GM12891 (cell line): ENCODE data around the gene PPME1.

ENCODE experiments used
- PAX5 ChIP-seq: IDR thresholded peaks from 2 replicates; pipeline ENCODE4 v1.6.1; 2011; ENCODE audit warnings: low read length, moderate library complexity, mild to moderate bottlenecking; ENCODE audit not compliant: insufficient read depth, severe bottlenecking
- POLR2A ChIP-seq: IDR thresholded peaks from 2 replicates; pipeline ENCODE4 v1.6.1; 2011; ENCODE audit warnings: low read depth, low read length, control low read depth
- POLR2AphosphoS5 ChIP-seq: IDR thresholded peaks from 2 replicates; pipeline ENCODE4 v1.6.1; 2011; ENCODE audit warnings: low read depth, low read length, control low read depth
- SPI1 ChIP-seq: IDR thresholded peaks from 2 replicates; pipeline ENCODE4 v1.6.1; 2011; ENCODE audit warnings: low read depth, low read length, control low read depth
- TAF1 ChIP-seq: IDR thresholded peaks from 2 replicates; pipeline ENCODE4 v1.6.1; 2011; ENCODE audit warnings: low read depth, low read length, control low read depth

DNA sequence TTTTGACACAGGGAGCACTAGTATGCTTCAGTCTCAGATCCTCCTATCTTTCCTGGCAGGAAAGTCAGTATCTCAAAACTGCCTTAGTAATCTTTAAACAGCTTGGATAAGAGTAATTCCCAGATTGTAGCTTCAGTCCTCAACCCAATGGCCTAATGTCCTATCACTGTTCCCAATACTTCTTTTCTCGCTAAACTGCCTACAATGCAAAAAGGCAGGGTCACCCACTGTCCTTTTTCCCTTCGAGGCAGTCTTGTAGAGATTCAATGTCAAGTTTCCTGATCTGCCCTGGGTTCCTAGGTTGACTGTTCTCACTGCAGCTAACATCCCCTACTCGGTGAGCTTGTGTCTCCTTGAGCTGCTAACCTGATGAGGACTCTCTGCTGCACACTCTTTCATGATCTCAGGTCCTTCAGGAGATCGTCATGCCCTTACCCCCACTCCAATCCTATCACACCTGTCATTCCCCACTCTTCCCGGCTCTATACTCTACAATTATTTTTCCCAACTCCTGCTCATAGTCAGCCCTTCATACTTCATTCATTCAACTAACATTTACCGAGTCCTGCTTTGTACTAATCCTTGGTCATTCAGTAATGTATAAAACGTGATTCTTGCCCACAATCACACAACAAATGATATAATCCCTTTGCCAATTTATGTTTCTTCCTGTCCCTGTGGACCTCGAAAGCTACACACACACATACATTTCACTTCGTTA, 1.2 kb upstream of the PPME1 start:
- TF ChIP-seq TAF1 (no peak), PAX5 (no peak), POLR2AphosphoS5 (no peak), POLR2A (no peak), SPI1 (no peak)
